SK-N-SH treated with all-trans-retinoic acid at 6 μM for 48 hours (cell line): ENCODE data around the gene SH3YL1.

ENCODE experiments used
- BACH2 ChIP-seq: fragments of 250-450 bp; sonication (Bioruptor Pico); IDR thresholded peaks from 2 replicates; pipeline ENCODE4 v1.9.0; 2021; ENCODE audit warnings: mild to moderate bottlenecking, borderline replicate concordance
- ESRRG ChIP-seq: fragments of 250-450 bp; sonication (Bioruptor Pico); IDR thresholded peaks from 2 replicates; pipeline ENCODE4 v1.6.1; 2021; ENCODE audit warnings: mild to moderate bottlenecking
- GLIS3 ChIP-seq: fragments of 250-450 bp; sonication (Bioruptor Pico); IDR thresholded peaks from 2 replicates; pipeline ENCODE4 v1.5.0; 2020; ENCODE audit warnings: mild to moderate bottlenecking, moderate library complexity
- OSR1 ChIP-seq: fragments of 250-450 bp; sonication (Bioruptor Pico); IDR thresholded peaks from 2 replicates; pipeline ENCODE4 v1.8.0; 2022; ENCODE audit warnings: moderate library complexity, mild to moderate bottlenecking, inconsistent platforms
- ZFP30 ChIP-seq: fragments of 450-650 bp; formaldehyde crosslinking; IDR thresholded peaks from 2 replicates; pipeline ENCODE4 v1.5.0; 2022; ENCODE audit warnings: mild to moderate bottlenecking, moderate library complexity
- TF ChIP-seq, protein P1 (sequence below): fragments of 250-450 bp; sonication (Bioruptor Pico); IDR thresholded peaks from 2 replicates; pipeline ENCODE4 v1.8.0; 2020; ENCODE audit warnings: mild to moderate bottlenecking, moderate library complexity, borderline replicate concordance

DNA sequence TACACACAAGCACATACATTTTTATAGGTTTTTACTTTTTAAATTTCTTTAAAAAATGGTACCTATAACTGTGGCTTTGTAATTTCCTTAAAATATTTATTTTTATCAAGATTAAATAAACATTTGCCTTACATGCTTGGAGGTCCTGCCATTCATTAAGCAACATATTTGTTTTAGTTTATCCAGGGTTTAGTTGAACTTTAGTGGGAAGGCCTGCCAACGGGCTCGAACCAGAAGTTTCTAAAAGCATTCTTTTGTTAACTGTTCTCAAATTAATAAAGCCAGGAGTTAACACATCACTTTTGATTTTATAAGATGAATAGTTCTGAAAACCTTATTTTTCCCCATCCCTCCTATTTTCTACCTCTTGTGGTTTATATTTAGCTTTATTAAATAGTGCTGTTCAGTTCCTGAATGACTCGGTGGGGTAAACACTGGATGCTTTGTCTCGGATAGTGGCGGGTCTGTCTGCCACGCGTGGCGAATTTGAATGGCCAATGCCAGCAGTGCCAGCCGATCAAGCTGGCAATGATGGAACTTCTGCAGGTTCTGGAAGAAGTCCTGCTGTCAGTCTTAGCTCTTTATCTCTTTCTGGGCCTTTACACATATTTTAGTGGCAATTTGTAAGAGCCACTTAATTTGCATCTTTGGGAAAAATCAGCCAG is 32.2 kb downstream of the SH3YL1 start:
- TF ChIP-seq BACH2, result no peak
- TF ChIP-seq ZFP30, result no peak
- TF ChIP-seq, protein P1, sequence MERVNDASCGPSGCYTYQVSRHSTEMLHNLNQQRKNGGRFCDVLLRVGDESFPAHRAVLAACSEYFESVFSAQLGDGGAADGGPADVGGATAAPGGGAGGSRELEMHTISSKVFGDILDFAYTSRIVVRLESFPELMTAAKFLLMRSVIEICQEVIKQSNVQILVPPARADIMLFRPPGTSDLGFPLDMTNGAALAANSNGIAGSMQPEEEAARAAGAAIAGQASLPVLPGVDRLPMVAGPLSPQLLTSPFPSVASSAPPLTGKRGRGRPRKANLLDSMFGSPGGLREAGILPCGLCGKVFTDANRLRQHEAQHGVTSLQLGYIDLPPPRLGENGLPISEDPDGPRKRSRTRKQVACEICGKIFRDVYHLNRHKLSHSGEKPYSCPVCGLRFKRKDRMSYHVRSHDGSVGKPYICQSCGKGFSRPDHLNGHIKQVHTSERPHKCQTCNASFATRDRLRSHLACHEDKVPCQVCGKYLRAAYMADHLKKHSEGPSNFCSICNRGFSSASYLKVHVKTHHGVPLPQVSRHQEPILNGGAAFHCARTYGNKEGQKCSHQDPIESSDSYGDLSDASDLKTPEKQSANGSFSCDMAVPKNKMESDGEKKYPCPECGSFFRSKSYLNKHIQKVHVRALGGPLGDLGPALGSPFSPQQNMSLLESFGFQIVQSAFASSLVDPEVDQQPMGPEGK (CRISPR knock-in tag), result no peak
- TF ChIP-seq ESRRG (CRISPR knock-in tag), result no peak
- TF ChIP-seq GLIS3, result no peak
- no peak for TF ChIP-seq OSR1 (CRISPR knock-in tag)
